Measurements from ENCODE around the gene PAX6.
A peak's percentile ranks its signal among the peaks of the same experiment; 100 is the strongest.

PAX6 gene

DNA sequence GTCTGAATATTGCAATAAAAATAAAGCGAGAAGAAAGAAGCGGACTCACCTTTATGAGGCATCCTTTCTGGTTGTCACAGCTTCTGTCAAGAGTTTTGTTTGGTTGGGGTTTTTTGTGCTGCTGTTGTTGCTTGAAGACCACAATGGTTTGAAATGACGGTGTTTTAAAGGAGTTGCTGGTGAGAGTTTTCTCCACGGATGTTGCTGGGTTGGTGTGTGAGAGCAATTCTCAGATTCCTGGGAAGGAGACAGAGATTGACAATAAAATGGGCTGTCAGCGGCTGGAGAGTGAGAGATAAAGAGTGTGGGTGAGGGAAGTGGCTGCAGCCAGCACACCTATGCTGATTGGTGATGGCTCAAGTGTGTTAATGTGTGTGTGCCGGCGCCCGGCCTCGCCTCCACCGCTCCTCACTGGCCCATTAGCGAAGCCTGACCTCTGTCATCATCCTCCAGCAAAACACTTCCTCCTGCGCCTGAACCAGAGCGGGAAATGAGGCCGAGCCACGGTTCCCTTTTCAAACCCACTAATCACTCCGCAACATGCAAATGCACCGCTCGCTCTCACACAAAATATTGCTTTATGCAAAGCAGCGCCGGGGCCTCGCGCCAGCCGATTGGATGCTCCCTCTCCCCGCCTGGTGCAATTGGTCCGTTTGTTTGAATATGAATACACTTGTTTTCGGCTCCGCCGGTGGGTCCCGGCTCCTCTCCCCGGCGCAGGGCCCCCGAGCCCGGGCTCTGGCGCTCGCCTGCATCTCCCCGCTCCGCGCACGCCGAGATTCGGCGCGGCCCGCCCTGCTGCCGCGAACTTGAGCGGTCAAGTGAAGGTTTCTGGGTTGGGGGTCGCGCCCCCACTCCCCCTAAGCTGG, at the start of gene PAX6:
Gene PAX6, minus strand, starts transcription at position 544 of the 869 bp plus-strand sequence. CDS start 4,911 bp downstream, outside the sequence.
- TF ChIP-seq CTCF (IDR thresholded peaks at IDR 0.05; ENCODE audit: borderline replicate concordance, control extremely low read depth, extremely low read depth, insufficient read depth, missing control alignments): no peak
- peak; percentile 79 for DNase-seq (ENCODE audit: low spot score)
- in situ Hi-C loops (cut with MboI; ENCODE audit: low sequenced_read_pairs, unreplicated experiment): no loop called here

- no peak for TF ChIP-seq CTCF (IDR thresholded peaks at IDR 0.05; ENCODE audit: borderline replicate concordance, control extremely low read depth, extremely low read depth, insufficient read depth, missing control alignments)
- no peak for DNase-seq (ENCODE audit: low spot score)
- in situ Hi-C loops (cut with MboI; ENCODE audit: low sequenced_read_pairs, unreplicated experiment): loop anchor here (25.0 kb wide), 1 partner anchor 473 kb away; no protein-coding TSS in a partner anchor
These were observed 49.3 kb upstream of the PAX6 start for GRCh38 chr11:31860391-31860790.

DNA sequence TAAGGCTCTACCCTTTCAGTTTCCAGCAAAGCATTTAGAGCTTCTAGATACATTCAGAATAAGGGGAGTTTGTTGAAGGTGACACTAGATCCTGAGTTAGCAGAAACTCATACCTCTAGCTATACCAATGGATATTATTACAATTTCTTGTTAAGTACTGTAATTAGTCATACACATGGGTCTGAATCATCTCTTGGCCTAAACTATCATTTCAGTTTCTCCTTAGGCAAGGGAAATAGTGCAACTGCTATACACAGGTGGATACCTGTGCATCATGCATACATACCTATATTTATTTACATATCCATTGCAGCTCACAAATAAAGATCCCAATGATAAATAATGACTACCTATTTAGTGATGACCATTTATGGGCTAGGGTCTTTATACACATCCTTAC, 45.1 kb upstream of the PAX6 start:
- DNase-seq (ENCODE audit: low spot score): no peak
- no peak for TF ChIP-seq CTCF (IDR thresholded peaks at IDR 0.05; ENCODE audit: borderline replicate concordance, control extremely low read depth, extremely low read depth, insufficient read depth, missing control alignments)
- in situ Hi-C loops (cut with MboI; ENCODE audit: low sequenced_read_pairs, unreplicated experiment): loop anchor here (25.0 kb wide), 1 partner anchor 469 kb away; no protein-coding TSS in a partner anchor

GRCh38 chr11:31855466-31855865, 44.3 kb upstream of the PAX6 start:
- no peak for TF ChIP-seq CTCF (IDR thresholded peaks at IDR 0.05; ENCODE audit: borderline replicate concordance, control extremely low read depth, extremely low read depth, insufficient read depth, missing control alignments)
- DNase-seq (ENCODE audit: low spot score): no peak
- in situ Hi-C loops (cut with MboI; ENCODE audit: low sequenced_read_pairs, unreplicated experiment): loop anchor here (25.0 kb wide), 1 partner anchor 468 kb away; no protein-coding TSS in a partner anchor

- no peak for TF ChIP-seq CTCF (IDR thresholded peaks at IDR 0.05; ENCODE audit: borderline replicate concordance, control extremely low read depth, extremely low read depth, insufficient read depth, missing control alignments)
- in situ Hi-C loops (cut with MboI; ENCODE audit: low sequenced_read_pairs, unreplicated experiment): loop anchor here (25.0 kb wide), 1 partner anchor 463 kb away; no protein-coding TSS in a partner anchor
- no peak for DNase-seq (ENCODE audit: low spot score)
These were observed 39.2 kb upstream of the PAX6 start for GRCh38 chr11:31850365-31850764.

- in situ Hi-C loops (cut with MboI; ENCODE audit: low sequenced_read_pairs, unreplicated experiment): no loop called here
- DNase-seq (ENCODE audit: low spot score): no peak
- TF ChIP-seq CTCF (IDR thresholded peaks at IDR 0.05; ENCODE audit: borderline replicate concordance, control extremely low read depth, extremely low read depth, insufficient read depth, missing control alignments): no peak
These were observed 36.6 kb upstream of the PAX6 start for GRCh38 chr11:31847761-31848160.
